CMK (cell line): ENCODE data around the gene NOS1.
"Not testable (repeated sequence)": the region's sequence is repeated elsewhere in the genome, so short reads cannot be mapped to it uniquely, and the experiment has no call there.

ENCODE experiments used
- DNase-seq: peaks from one replicate; pipeline ENCODE4 v3.0.0-alpha.2; 2010; ENCODE audit warnings: low read depth

The NOS1 gene

GRCh38 chr12:117262749-117263148 lies 98.7 kb downstream of the NOS1 start:
- no peak for DNase-seq

- DNase-seq, result no peak
Observed at GRCh38 chr12:117261247-117261646, 100.2 kb downstream of the NOS1 start.

DNA sequence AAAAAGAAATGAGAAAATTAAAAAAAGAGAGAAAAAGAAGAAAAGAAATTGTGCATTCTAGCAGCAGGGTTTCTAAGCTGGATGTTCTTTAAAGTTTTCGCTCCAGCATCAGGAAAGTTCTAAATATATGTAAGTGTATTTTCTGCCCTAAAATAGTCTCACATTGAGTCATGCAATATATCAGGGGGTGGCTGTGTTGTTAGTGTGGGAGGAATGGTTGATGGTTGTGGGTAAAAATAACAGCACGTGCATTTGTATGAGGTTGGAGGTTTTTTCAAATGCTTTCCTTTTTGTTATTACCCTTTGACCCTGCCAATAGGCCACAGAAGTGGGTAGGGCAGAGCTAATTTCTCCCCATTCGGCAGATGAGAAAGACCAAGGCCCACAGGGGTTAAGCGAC lies 106.0 kb downstream of the NOS1 start:
- DNase-seq, result no peak

DNA sequence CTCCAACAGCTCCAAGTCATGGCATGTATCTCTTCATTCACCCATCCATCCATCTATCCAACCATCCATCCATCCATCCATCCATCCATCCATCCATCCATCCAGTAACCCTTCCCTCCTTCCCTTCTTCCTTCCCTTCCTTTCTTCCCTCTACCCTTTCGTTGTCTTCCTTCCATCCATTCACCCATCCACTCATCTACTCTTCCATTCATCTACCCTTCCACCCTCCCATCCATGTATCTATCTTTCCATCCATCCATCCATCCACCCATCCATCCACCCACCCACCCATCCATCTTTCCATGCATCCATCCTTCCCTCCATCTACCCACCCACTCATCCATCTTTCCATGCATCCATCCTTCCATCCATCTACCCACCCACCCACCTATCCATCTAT lies 117.9 kb downstream of the NOS1 start:
- DNase-seq, result no peak

- no peak for DNase-seq
Observed at GRCh38 chr12:117241697-117242096, 119.7 kb downstream of the NOS1 start.

DNA sequence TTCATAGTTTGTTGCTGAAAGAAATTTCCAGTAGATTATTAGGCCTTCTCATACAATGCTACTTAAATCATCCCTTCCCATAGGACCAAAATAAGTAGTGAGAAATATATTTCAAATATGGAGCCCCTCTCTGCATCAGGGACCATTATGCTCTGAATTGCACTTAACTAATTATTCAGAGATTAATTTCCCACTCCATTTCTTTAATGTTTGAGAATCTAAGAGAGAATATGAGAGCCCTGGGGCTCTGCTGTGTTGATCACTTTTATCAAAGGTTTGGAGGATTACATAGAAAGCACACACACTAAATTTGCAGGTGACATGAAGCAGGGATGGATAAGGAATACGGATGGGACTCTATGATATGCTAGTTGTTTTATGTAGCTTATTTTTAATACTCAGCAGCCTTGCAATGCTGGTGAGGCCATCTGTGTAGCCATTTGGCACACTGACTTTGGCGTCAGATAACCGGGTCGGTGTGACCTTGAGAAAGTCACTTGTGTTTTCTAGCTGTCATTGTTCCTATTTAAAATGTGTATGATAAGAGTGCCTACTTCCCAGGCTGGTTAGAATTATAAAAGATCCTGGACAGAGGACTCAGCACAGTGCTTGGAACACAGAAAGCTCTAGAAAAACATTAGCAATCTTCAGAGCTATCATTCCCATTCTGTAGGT lies 121.2 kb downstream of the NOS1 start:
- DNase-seq, result no peak

GRCh38 chr12:117236456-117237001 lies 124.9 kb downstream of the NOS1 start:
- peak; percentile 45 for DNase-seq

DNA sequence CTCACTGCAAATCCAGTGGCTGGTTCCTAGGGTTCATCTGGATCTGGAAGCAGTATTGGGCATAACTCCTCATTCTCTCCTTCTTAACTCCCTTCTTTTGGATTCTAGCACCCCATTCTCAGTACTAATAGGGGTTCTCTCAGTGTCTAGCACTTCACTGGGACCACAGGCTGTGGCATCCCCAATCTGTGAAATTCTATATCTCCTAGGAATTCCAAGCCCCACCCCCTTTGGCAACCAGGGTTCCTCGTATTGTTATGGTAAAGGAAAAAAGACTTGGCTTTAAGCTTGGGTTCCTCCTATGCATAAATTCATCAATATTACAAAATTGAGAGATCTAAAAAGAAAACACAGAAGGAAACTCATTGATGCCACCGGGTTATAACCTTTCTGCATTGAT lies 126.2 kb downstream of the NOS1 start:
- DNase-seq, result no peak

GRCh38 chr12:117234441-117234840 lies 127.0 kb downstream of the NOS1 start:
- DNase-seq, result no peak

DNA sequence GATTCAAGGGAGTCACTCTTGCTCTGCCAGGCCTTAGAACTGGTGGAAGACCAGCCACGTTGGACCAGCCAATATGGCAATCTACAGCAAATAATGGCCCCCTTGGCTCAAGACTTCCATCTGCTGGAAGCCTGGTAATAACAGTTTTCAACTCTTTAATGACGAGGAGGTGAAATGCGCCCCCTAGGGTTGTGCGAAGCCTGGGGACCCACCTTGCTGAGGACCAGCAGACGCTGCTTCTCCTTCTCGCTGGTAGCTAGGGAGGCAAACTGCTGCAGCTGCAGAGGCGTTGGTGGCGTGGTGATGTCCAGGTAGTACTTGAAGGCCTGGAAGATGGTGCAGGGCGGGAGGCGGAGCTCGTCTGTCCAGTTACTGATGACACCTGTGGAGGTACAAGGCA lies 129.7 kb downstream of the NOS1 start:
- no peak for DNase-seq

DNA sequence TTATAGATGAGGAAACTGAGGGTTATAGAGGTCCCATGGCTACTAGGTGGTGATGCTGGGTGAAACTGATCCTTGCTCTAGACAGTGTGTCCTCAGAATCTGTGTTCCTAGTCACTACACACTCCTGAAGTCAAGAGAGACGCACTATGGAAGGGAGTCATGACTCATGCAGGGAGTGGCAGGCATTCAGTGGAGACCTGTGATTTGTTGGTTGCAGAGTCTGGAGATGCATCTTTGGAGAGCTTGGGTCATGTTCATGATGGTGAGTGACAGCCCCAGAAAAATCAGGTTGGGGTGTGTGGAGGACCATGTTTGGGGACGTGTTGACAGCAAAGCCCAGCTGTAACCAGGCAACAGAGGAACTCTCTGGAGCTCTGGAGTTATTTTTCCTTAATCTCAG lies 133.2 kb downstream of the NOS1 start:
- DNase-seq, result no peak

DNA sequence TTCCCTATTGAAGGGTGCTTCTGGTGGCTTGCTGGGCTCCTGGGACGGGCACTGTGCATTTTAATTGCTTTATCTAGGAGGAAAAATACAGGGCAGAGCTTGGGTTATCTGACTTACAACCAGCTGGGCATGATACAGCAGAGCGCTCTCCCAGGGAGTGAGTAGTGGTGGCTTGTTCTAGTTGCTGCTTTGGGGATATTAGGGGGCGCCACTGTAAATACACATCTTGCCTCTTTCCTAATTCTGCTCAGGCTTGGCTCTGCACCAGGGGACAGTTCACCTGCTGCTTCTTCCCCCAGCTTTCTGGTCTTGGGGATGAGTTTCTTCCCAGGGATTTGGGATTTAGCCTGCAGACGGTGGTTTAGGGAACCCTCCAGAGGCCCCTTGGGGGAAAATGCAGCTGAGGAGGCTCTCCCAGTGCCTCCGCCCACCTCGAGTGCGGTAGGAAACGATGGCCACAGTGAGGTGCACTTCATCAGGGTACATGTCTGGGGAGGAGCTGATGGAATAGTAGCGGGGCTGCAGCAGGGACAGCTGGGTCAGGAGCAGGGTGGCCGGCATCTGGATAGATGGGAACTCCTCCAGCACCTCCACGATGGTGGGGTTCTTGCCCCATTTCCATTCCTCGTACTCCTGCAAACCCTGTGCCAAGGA lies 134.3 kb downstream of the NOS1 start:
- no peak for DNase-seq

DNA sequence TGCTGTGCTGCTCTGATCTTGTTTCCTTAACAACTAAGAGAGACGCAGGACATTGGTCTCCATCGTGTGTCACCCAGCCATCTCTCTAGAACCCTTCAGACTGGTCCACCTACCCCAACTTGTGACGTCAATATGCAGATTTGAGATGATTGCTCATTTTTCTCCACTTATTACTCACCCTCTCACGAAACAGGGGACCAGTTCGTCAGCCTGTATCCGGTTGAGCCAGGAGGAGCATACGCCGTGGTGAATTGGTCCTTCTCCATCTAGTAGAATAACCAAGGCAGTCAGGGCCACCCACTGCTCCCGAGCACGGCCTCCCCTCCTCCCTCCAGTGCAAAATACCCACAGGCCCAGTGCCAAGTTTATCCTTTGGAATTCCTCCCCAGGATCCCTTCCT lies 134.9 kb downstream of the NOS1 start:
- no peak for DNase-seq

DNA sequence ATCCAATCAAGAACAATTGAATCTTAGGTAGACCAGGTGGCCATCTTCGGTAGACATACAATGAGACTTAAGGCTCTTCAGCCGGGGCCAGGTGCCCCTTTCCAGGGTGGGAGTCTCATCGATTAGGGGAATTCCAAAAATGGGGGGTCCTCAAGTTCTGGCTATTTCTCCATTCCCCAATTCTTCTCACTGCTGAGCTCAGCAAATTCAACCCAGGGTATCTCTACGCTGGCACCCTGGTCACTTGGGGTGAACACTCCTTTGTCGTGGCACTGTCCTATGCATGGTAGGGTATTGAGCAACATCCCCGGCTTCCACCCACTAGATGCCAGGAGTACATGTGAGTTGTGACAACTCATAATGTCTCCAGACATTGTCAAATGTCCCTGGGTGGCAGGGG lies 136.2 kb downstream of the NOS1 start:
- DNase-seq, result no peak

GRCh38 chr12:117220947-117221346 lies 140.5 kb downstream of the NOS1 start:
- DNase-seq, result not testable (repeated sequence)

GRCh38 chr12:117218149-117218548 lies 143.3 kb downstream of the NOS1 start:
- no peak for DNase-seq

GRCh38 chr12:117216686-117217085 lies 144.7 kb downstream of the NOS1 start:
- DNase-seq, result no peak

DNA sequence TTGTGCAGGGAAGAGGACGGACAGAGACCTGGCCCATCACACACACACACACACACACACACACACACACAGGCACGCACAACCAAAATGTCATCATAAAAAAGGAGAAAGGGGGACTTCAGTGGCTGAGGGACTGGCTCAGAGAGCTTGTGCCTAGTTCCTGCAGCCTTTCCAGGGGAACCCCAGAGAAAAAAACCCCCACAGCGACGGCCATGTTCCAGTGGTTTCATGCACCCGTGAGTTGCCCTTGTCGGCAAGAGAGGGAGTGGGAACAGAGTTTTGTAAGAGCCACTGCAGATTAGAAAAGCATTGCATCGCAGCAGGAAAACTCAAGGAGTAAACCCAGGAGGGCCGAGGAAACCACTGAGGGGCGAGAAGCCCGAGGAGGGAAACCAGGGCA lies 146.6 kb downstream of the NOS1 start:
- DNase-seq, result no peak

DNA sequence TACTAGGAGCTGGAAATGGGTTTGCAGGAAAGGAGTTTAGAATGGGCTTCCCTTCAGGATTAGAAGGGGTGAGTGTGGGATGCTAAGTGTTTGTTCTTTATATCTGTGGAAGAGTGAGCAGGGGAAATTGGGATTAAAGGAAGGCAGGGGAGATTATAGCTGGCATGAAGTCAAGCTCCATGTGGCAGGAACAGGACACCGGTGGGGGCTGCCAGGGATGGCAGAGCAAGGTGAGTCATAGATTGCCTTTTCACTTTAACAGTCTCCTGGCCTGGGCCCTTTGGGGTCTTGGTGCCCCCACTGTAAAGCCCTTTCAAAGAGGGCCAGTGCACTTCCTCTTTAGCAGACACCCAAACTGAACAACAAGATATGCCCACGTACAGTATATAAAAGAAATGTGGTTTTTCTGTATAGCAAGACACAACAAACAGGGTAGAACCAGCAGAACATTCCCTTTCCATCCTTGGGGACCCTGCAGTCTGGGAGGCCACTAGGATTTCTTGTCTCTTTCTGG lies 148.1 kb downstream of the NOS1 start:
- DNase-seq, result no peak

DNA sequence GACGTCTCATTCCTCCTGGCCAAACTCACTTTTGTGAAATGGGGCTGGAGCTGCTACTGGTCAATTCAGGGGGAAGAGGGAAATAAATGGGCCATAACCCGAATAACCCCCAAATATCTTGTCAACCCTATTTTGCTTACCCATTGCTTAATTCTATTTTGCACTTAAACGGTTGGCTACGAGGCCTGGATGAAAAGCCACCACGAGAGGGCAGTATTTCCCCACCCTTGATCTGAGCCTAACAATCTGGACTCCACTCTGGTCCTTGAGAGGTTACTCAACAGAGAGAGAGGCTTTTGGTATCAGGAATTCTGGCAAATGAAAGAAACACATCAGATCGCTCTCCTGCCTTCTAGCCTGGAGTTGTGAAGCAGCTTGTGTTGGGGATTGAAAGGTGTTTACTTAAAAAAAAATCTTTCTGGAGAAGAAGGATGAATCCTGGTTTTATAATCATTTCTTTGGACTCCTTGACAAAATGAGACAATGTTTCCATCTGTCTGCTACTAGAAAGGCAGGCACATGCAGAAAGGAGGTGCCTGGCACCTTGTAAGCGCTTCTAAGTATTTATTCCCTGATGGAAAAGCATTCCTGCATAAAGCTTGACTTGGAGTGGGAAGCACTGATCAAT lies 148.7 kb downstream of the NOS1 start:
- no peak for DNase-seq

DNA sequence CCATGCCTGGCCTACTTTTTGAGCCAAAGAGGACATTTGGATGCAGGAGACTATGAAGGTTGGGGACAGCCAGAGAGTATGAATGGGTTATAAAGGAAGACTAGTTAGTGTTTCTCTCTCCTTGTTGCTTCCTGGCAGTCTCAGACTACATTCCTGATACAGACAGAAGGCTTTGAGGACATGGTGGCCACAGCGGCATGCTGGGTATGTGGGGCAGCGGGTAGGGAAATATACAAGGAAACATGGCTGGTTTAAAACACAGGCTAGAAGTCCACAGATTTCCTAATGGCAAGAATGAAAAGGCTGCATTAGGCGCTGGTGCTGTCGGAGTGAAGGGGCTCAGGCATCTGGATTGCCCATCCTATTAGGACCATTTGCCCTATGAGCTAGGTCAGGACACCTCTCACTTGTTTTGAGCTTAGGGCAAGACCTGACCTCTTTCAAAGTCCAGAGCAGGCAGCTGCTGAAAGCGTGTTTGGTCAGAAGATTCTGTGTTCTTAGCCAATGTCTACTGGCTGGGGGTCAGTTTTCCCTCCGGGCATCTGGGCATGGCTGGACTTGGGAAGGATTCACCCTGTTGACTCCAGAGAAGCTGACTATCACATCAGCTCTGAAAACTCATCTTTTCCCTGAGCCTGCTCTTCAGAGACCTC lies 151.0 kb downstream of the NOS1 start:
- DNase-seq, result no peak

DNA sequence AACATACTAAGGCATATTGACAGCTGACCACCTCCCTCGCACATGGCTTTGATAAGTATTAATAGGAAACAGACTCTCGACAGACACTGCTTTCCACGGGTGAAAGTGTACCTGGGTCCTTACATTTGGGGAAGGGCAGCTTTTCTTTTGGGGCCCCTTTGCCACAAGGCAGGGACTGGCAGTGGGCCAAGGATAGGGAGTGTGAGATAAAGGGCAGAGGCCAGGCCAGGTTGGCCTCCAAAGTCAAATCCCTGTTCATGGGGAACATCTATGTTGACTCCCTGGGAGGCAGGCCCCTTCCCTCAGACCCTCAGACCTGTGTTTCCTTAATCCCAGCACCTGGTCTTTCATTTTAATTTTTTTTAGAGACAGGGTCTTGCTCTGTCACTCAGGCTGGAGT lies 151.8 kb downstream of the NOS1 start:
- no peak for DNase-seq
